A549 (cell line): ENCODE measurements around the gene GRAP2. TPM values are rescaled to one million over a fixed set of nuclear protein-coding genes. Genes with fewer than 3 reads are reported as not detected.
A peak's percentile ranks its signal among the peaks of the same experiment; 100 is the strongest.

Experiments
- ATAC-seq, 2 experiments: fragments of 200-7000 bp in 1 of 2; fragments of >200 bp in 1 of 2; cut with Nextera tagmentation in 1 of 2; cut with Tn5 transposase in 1 of 2; 3 replicates each; pipeline versions ENCODE4 v1.8.0 to v1.9.1; 2018 to 2020; ENCODE audit warnings: mild to moderate bottlenecking in 1 of 2, moderate library complexity in 1 of 2
- CTCF ChIA-PET: fragments of 300-600 bp; sonication (Branson Sonifier 250); formaldehyde crosslinking; extraction: SDS; loops from one replicate; lab custom pipeline; 2021; ENCODE audit warnings: antibody characterized with exemption, inconsistent platforms; lab: Yijun Ruan, JAX
- POLR2A ChIA-PET: fragments of 350-600 bp; formaldehyde crosslinking; extraction: SDS; loops from one replicate; lab custom pipeline; 2021; ENCODE audit warnings: antibody characterized with exemption, inconsistent platforms; lab: Yijun Ruan, JAX
- DNase-seq, 2 experiments: peaks; one replicate each; pipeline versions ENCODE4 v3.0.0 to v3.0.0-alpha.2; 2011 to 2016; ENCODE audit warnings: low read depth in 1 of 2, low spot score in 1 of 2
- FAIRE-seq: peaks from 2 replicates; lab custom pipeline; 2011; peaks lifted over from hg19 to GRCh38; lab: Jason Lieb, UNC
- H3K27ac ChIP-seq, 2 experiments: fragments of >200 bp; sonication (Bioruptor Twin); formaldehyde crosslinking; 3 replicates each; pipeline ENCODE4 v1.5.1; 2016 to 2017
- H3K4me1 ChIP-seq: fragments of >200 bp; sonication (Bioruptor Twin); formaldehyde crosslinking; 3 replicates; pipeline ENCODE4 v1.6.1; 2016
- H3K4me2 ChIP-seq: fragments of >200 bp; sonication (Bioruptor Twin); formaldehyde crosslinking; 3 replicates; pipeline ENCODE4 v1.6.1; 2016
- H3K4me3 ChIP-seq: fragments of >200 bp; sonication (Bioruptor Twin); formaldehyde crosslinking; 3 replicates; pipeline ENCODE4 v1.5.1; 2016
- H3K9me3 ChIP-seq: fragments of >200 bp; sonication (Bioruptor Twin); formaldehyde crosslinking; 3 replicates; pipeline ENCODE4 v1.6.1; 2016
- ATOH8 ChIP-seq: fragments of 250-450 bp; sonication (Bioruptor Pico); IDR thresholded peaks from 2 replicates; pipeline ENCODE4 v1.5.0; 2020; ENCODE audit warnings: low read depth, mild to moderate bottlenecking, moderate library complexity
- CHD2 ChIP-seq: fragments of 150-350 bp; IDR thresholded peaks from 2 replicates; pipeline ENCODE4 v1.6.1; 2014; ENCODE audit warnings: low read length; ENCODE audit not compliant: partially characterized antibody
- CTCF ChIP-seq: fragments of >200 bp; sonication (Bioruptor Twin); formaldehyde crosslinking; IDR thresholded peaks from 3 replicates; pipeline ENCODE4 v1.5.1; 2016
- E2F6 ChIP-seq: IDR thresholded peaks from 2 replicates; pipeline ENCODE4 v1.6.1; 2012; ENCODE audit warnings: low read depth, borderline replicate concordance
- ELK1 ChIP-seq: fragments of 150-350 bp; IDR thresholded peaks from 2 replicates; pipeline ENCODE4 v1.6.1; 2014; ENCODE audit warnings: low read depth, mild to moderate bottlenecking, low read length
- ESRRA ChIP-seq: fragments of 150-350 bp; IDR thresholded peaks from 2 replicates; pipeline ENCODE4 v1.6.1; 2014; ENCODE audit warnings: mild to moderate bottlenecking, low read length, borderline replicate concordance
- FOSB ChIP-seq: fragments of 250-450 bp; sonication (Bioruptor Pico); IDR thresholded peaks from 2 replicates; pipeline ENCODE4 v1.5.0; 2020; ENCODE audit warnings: mild to moderate bottlenecking, moderate library complexity
- HES2 ChIP-seq: fragments of >200 bp; sonication (Bioruptor Twin); formaldehyde crosslinking; IDR thresholded peaks from 2 replicates; pipeline ENCODE4 v1.6.1; 2016
- HEYL ChIP-seq: fragments of 250-450 bp; sonication (Bioruptor Pico); IDR thresholded peaks from 2 replicates; pipeline ENCODE4 v1.8.0; 2021; ENCODE audit warnings: mild to moderate bottlenecking, moderate library complexity
- HOXB13 ChIP-seq: fragments of 250-450 bp; sonication (Bioruptor Pico); IDR thresholded peaks from 2 replicates; pipeline ENCODE4 v1.5.0; 2020; ENCODE audit warnings: low read depth, mild to moderate bottlenecking, moderate library complexity
- HOXB5 ChIP-seq: fragments of 250-450 bp; sonication (Bioruptor Pico); IDR thresholded peaks from 2 replicates; pipeline ENCODE4 v1.5.0; 2020; ENCODE audit warnings: mild to moderate bottlenecking, moderate library complexity
- NFE2L2 ChIP-seq: fragments of 150-350 bp; conservative IDR thresholded peaks from 2 replicates; pipeline ENCODE4 v1.6.1; 2014; ENCODE audit warnings: low read length
- PBX3 ChIP-seq: IDR thresholded peaks from 2 replicates; pipeline ENCODE4 v1.6.1; 2012
- POLR2AphosphoS2 ChIP-seq: conservative IDR thresholded peaks from 2 replicates; pipeline ENCODE4 v1.6.1; 2012; ENCODE audit warnings: low read length, improper control_type of control experiment, inconsistent platforms
- RCOR1 ChIP-seq: fragments of 150-350 bp; IDR thresholded peaks from 2 replicates; pipeline ENCODE4 v1.6.1; 2014; ENCODE audit warnings: antibody characterized with exemption, low read length, low read depth
- REST ChIP-seq: fragments of 200-600 bp; sonication (generic); IDR thresholded peaks from 2 replicates; pipeline ENCODE4 v1.6.1; 2016; ENCODE audit warnings: antibody characterized with exemption, mild to moderate bottlenecking, moderate library complexity
- RFX5 ChIP-seq: fragments of 450-650 bp; IDR thresholded peaks from 2 replicates; pipeline ENCODE4 v1.7.1; 2014; ENCODE audit warnings: antibody characterized with exemption, mild to moderate bottlenecking, moderate library complexity
- RNF2 ChIP-seq: fragments of 200-600 bp; sonication (generic); IDR thresholded peaks from 2 replicates; pipeline ENCODE4 v1.6.1; 2016; ENCODE audit warnings: low read depth, mild to moderate bottlenecking, antibody characterized with exemption, moderate library complexity, borderline replicate concordance
- WGBS: methylation state at CpG from one replicate; pipeline ENCODE4 v1.1.6; 2017; ENCODE audit errors: missing lambda C conversion rate; 5-methylcytosine and 5-hydroxymethylcytosine counted together
- polyA plus RNA-seq, 4 experiments: library from polyadenylated mRNA; depleted of rRNA in 3 of 4; stranded (reverse); fragments of >200 nt; fragmentation: RNase III in 1 of 4; extraction: RNeasy Plus Mini Kit Qiagen cat#74134 plus additional on column Dnase treatment in 1 of 4; gene quantifications; 2 replicates in 3 of 4; 3 replicates in 1 of 4; pipeline ENCODE4 v1.2.3, GENCODE V29; 2011 to 2017

The GRAP2 gene
- polyA plus RNA-seq, 2 of the 4 experiments (the other 2 are of a cell fraction) = not detected

- FAIRE-seq (no peak), ATAC-seq (peak; percentile 35 to 50; a peak in 3 of 6 replicates), DNase-seq (no peak)
- ChIA-PET CTCF (interaction anchor here (0.8 to 1.6 kb wide), 3 partner anchors 9 to 66 kb away, joined by 3 to 5 read pairs (median 3); no protein-coding TSS in a partner anchor), POLR2A (no interaction called here)
- Histone ChIP-seq H3K27ac (no peak overlapping the region), H3K4me3 (no peak overlapping the region), H3K9me3 (no peaks in the 10 kb centered on the region), H3K4me2 (no peak overlapping the region), H3K4me1 (no peaks in the 10 kb centered on the region)
- TF ChIP-seq POLR2AphosphoS2 (no peak), FOSB (CRISPR knock-in tag) (no peak), NFE2L2 (no peak), RCOR1 (no peak), PBX3 (no peak), HOXB5 (CRISPR knock-in tag) (no peak), ELK1 (no peak), REST (no peak), CTCF (no peak), CHD2 (no peak), RFX5 (no peak), ESRRA (no peak), HEYL (CRISPR knock-in tag) (no peak), HOXB13 (CRISPR knock-in tag) (no peak), RNF2 (no peak), HES2 (no peak), E2F6 (no peak), ATOH8 (CRISPR knock-in tag) (no peak)
- 67% methylated on average over 11 of the region's 11 CpGs for WGBS
Measured at GRCh38 chr22:39958949-39959639, 58.2 kb downstream of the GRAP2 start.
